Transverse colon (tissue), 4 donors: ENCODE measurements around the gene CD34. TPM values are rescaled to one million over a fixed set of nuclear protein-coding genes. Genes with fewer than 3 reads are reported as not detected.

Experiments
- DNase-seq: peaks from one replicate; pipeline ENCODE4 v3.0.0-alpha.2; 2019
- H3K27ac ChIP-seq, 4 donors: fragments of 200-600 bp; sonication (generic); 2 replicates each; pipeline ENCODE4 v1.5.1; 2016 to 2018; ENCODE audit warnings: inconsistent platforms in 4 of 4
- H3K27me3 ChIP-seq: fragments of 200-600 bp; sonication (generic); 2 replicates; pipeline ENCODE4 v1.5.1; 2017; ENCODE audit warnings: inconsistent platforms
- H3K36me3 ChIP-seq, 4 donors: fragments of 200-600 bp; sonication (generic); 2 replicates each; pipeline ENCODE4 v1.5.1; 2017 to 2019; ENCODE audit warnings: inconsistent platforms in 4 of 4
- H3K4me1 ChIP-seq, 4 donors: fragments of 200-600 bp; sonication (generic); 2 replicates each; pipeline ENCODE4 v1.5.1; 2017 to 2020; ENCODE audit warnings: inconsistent platforms in 4 of 4
- H3K4me3 ChIP-seq, 4 donors: fragments of 200-600 bp; sonication (generic); 1 replicate in 1 of 4; 2 replicates in 3 of 4; pipeline versions ENCODE4 v1.5.1 to v1.6.1; 2017 to 2019; ENCODE audit warnings: inconsistent platforms in 4 of 4
- H3K9me3 ChIP-seq, 2 donors: fragments of 200-600 bp; sonication (generic); 2 replicates each; pipeline ENCODE4 v1.5.1; 2017 to 2019; ENCODE audit warnings: inconsistent platforms in 2 of 2
- CTCF ChIP-seq, 5 experiments: fragments of 200-600 bp in 3 of 5; fragments of 450-650 bp in 2 of 5; sonication (generic) in 3 of 5; IDR thresholded peaks; 1 replicate in 2 of 5; 2 replicates in 3 of 5; pipeline ENCODE4 v1.5.1; 2016 to 2017; ENCODE audit warnings: antibody characterized with exemption in 5 of 5, inconsistent platforms in 3 of 5, mild to moderate bottlenecking in 2 of 5, moderate library complexity in 1 of 5
- EP300 ChIP-seq: sonication (generic); formaldehyde crosslinking; IDR thresholded peaks from one replicate; pipeline ENCODE4 v1.6.1; 2017; ENCODE audit warnings: antibody characterized with exemption, low read depth
- POLR2A ChIP-seq: fragments of 450-650 bp; IDR thresholded peaks from one replicate; pipeline ENCODE4 v1.6.1; 2016; ENCODE audit warnings: antibody characterized with exemption, mild to moderate bottlenecking, moderate library complexity
- POLR2AphosphoS5 ChIP-seq, 3 donors: sonication (generic); formaldehyde crosslinking; IDR thresholded peaks; one replicate each; pipeline ENCODE4 v1.6.1; 2016; ENCODE audit warnings: antibody characterized with exemption in 3 of 3
- WGBS, 2 donors: methylation state at CpG; one replicate each; pipeline ENCODE4 v1.1.5; 2018; ENCODE audit warnings: low coverage in 1 of 2; 5-methylcytosine and 5-hydroxymethylcytosine counted together
- in situ Hi-C, 4 donors: fragments of 200-750 bp; cut with MboI; loops; one replicate each; pipeline versions ENCODE4 v1.15.0 to v1.15.1; 2017; ENCODE audit warnings: low sequenced_read_pairs in 3 of 4, low pct_ligation_motif_present in 1 of 4, low pct_unique_long_range_greater_than_20kb in 1 of 4
- intact Hi-C: fragments of 100-400 bp; cut with DNase I; formaldehyde crosslinking; loops from one replicate; pipeline ENCODE4 v1.15.1; 2023; ENCODE audit warnings: low total_unique reads
- total RNA-seq, 4 donors: library from RNA; depleted of rRNA; stranded (reverse); fragments of >200 nt; gene quantifications; one replicate each; pipeline ENCODE4 v1.1.0, GENCODE V29; 2016

Gene CD34
- total RNA-seq, 4 donors from 2014 or later: 7.5 to 85.2 (median 9.7) TPM

DNA sequence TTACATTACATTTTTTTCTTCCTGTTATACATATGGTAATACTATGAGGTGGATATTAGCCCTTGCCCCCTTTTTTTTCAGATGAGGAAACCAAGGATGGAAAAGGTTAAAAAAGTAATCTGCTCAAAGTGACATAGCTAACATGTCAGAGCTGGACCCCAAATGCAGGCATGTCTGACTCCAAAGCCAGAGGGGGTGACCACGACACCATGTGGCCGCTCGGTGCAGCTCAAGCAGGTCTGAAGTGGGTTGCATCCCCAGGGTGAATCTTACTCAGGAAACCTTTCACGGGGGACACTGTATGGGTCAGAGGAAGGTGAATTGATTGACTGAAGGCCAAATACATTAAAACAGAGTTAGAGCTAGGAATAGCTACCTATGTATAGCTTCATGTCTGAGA, 34.8 kb downstream of the CD34 start:
- in situ Hi-C loops: loop anchor here in 1 of 4 donors (10.0 kb wide), 1 partner anchor 51 kb away; no protein-coding TSS in a partner anchor
- H3K9me3 ChIP-seq: no peaks in the 10 kb centered on the region
- peaks cover 0 to 12% (median 2%) of the 10 kb centered on the region in 4 donors for H3K4me1 ChIP-seq
- DNase-seq: no peak
- H3K27me3 ChIP-seq: no peaks in the 10 kb centered on the region
- 40 to 85% methylated on average over 1 to 4 of the region's 4 CpGs for WGBS, 2 donors
- TF ChIP-seq POLR2AphosphoS5 (IDR thresholded peaks at IDR 0.05) (no peak), EP300 (no peak), POLR2A (no peak), CTCF (IDR thresholded peaks at IDR 0.05) (no peak)
- intact Hi-C loops: no loop called here
- no peaks in the 10 kb centered on the region for H3K36me3 ChIP-seq
- H3K27ac ChIP-seq: no peak overlapping the region
- no peak overlapping the region for H3K4me3 ChIP-seq

- TF ChIP-seq EP300 (no peak), POLR2AphosphoS5 (IDR thresholded peaks at IDR 0.05) (no peak), POLR2A (no peak), CTCF (IDR thresholded peaks at IDR 0.05) (no peak)
- DNase-seq: no peak
- no peak overlapping the region for H3K27ac ChIP-seq
- no peaks in the 10 kb centered on the region for H3K9me3 ChIP-seq
- 73 to 76% methylated on average over 4 of the region's 4 CpGs for WGBS, 2 donors
- no peak overlapping the region for H3K4me3 ChIP-seq
- no peaks in the 10 kb centered on the region for H3K36me3 ChIP-seq
- H3K27me3 ChIP-seq: no peaks in the 10 kb centered on the region
- in situ Hi-C loops: loop anchor here in 1 of 4 donors (10.0 kb wide), 1 partner anchor 51 kb away; no protein-coding TSS in a partner anchor
- H3K4me1 ChIP-seq: peaks cover 0 to 15% (median 2%) of the 10 kb centered on the region in 4 donors
- intact Hi-C loops: no loop called here
These were observed 35.4 kb downstream of the CD34 start for GRCh38 chr1:207875532-207875931.

- intact Hi-C loops (no loop called here), in situ Hi-C loops (loop anchor here in 1 of 4 donors (10.0 kb wide), 1 partner anchor 48 kb away; no protein-coding TSS in a partner anchor)
- Histone ChIP-seq H3K4me1 (peaks cover 7 to 30% (median 13%) of the 10 kb centered on the region in 4 donors), H3K4me3 (no peak overlapping the region), H3K27me3 (no peaks in the 10 kb centered on the region), H3K27ac (peak overlapping the region in 2 of 4 donors; percentile 29 to 30), H3K9me3 (no peaks in the 10 kb centered on the region), H3K36me3 (no peaks in the 10 kb centered on the region)
- no peak for TF ChIP-seq POLR2A
- TF ChIP-seq POLR2AphosphoS5 (IDR thresholded peaks at IDR 0.05): no peak
- TF ChIP-seq CTCF (IDR thresholded peaks at IDR 0.05): no peak
- no peak for TF ChIP-seq EP300
- 22 to 43% methylated on average over 5 to 8 of the region's 8 CpGs for WGBS, 2 donors
- no peak for DNase-seq
These were observed 37.7 kb downstream of the CD34 start for GRCh38 chr1:207873055-207873890.

DNA sequence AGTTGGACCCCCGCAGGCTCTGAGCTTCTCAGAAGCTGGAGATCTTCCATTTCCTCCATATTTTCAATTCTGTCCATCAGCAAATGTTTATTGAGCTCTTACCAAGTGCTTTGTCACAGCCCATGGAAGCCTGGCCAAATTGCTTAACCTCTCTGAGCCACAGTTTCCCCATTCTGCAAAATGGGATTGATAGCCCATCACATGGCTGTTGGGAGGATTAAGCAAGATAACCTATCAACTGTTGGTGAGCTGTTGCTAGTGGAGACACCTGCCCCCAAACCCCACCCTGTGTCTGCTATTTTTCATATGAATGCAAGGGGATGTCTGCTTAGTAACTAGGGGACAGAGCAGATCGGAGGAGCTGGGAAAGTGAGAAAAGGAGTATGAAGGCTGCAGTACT, 38.3 kb downstream of the CD34 start:
- intact Hi-C loops: no loop called here
- H3K27me3 ChIP-seq: no peaks in the 10 kb centered on the region
- peak overlapping the region in 2 of 4 donors; percentile 29 to 30 for H3K27ac ChIP-seq
- no peaks in the 10 kb centered on the region for H3K9me3 ChIP-seq
- TF ChIP-seq EP300 (no peak), CTCF (IDR thresholded peaks at IDR 0.05) (no peak), POLR2AphosphoS5 (IDR thresholded peaks at IDR 0.05) (no peak), POLR2A (no peak)
- H3K36me3 ChIP-seq: no peaks in the 10 kb centered on the region
- WGBS, 2 donors: 71 to 95% methylated on average over 1 to 2 of the region's 2 CpGs
- no peak overlapping the region for H3K4me3 ChIP-seq
- no peak for DNase-seq
- H3K4me1 ChIP-seq: peaks cover 7 to 32% (median 15%) of the 10 kb centered on the region in 4 donors
- in situ Hi-C loops: loop anchor here in 1 of 4 donors (10.0 kb wide), 1 partner anchor 48 kb away; no protein-coding TSS in a partner anchor
